GM10266 (cell line): ENCODE results near the gene NECTIN1.

ENCODE experiments used
- DNase-seq: peaks from one replicate; pipeline ENCODE4 v3.0.0; 2012; ENCODE audit errors: extremely low spot score
- TF ChIP-seq, protein P1 (sequence below): IDR thresholded peaks from 2 replicates; pipeline ENCODE4 v1.5.1; 2012; ENCODE audit warnings: mild to moderate bottlenecking, low read depth; ENCODE audit not compliant: control insufficient read depth, insufficient read depth; ENCODE audit errors: missing control alignments

Gene NECTIN1

DNA sequence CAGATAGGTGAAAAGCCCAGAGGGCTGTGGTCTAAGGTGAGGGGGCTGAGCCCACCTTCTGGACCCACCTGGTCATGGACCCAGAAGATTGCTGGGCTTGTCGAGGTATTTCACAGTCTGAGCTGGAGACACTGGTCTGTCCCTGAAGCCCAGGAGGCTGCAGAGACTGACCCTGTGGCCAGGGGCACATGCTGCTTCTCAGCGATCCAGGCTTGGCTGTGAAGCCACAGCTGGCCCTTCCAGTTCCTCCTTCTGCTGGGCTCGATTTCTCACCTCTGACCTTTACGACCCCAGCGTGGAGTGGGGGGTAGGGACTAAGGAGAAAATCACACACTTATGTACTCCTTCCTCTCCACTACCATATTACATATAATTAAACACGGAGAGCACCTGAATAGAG, 88.5 kb downstream of the NECTIN1 start:
- TF ChIP-seq, protein P1, sequence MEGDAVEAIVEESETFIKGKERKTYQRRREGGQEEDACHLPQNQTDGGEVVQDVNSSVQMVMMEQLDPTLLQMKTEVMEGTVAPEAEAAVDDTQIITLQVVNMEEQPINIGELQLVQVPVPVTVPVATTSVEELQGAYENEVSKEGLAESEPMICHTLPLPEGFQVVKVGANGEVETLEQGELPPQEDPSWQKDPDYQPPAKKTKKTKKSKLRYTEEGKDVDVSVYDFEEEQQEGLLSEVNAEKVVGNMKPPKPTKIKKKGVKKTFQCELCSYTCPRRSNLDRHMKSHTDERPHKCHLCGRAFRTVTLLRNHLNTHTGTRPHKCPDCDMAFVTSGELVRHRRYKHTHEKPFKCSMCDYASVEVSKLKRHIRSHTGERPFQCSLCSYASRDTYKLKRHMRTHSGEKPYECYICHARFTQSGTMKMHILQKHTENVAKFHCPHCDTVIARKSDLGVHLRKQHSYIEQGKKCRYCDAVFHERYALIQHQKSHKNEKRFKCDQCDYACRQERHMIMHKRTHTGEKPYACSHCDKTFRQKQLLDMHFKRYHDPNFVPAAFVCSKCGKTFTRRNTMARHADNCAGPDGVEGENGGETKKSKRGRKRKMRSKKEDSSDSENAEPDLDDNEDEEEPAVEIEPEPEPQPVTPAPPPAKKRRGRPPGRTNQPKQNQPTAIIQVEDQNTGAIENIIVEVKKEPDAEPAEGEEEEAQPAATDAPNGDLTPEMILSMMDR = no peak
- DNase-seq = no peak

DNA sequence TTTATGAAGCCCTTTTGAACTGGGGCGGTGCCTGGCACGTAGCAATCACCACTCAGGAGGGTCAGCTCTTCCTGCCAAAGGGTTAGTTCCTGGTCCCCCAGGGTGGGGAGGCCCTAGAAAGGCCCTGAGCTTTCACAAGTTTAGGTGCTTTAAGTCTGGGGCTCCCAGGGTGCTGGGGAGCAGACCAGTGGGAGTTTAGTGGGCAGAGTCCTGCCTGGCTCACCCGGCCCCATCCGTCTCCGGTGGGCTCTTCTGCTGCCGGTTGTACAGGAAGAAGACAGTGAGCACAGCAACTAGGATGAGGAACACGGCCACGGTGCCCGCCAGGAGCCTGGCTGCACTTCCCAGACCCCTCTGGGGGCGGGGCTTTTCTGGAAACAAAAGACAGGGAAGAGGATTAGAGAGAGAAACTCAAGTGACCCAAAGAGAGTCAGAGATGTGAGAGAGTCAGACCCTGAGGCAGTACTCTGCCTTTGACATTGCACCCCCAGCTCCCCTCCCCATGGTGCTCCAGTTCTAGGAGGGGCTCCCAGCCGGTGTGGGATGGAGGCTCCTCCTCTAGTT, 89.3 kb downstream of the NECTIN1 start:
- DNase-seq = no peak
- TF ChIP-seq, protein P1 = no peak

DNA sequence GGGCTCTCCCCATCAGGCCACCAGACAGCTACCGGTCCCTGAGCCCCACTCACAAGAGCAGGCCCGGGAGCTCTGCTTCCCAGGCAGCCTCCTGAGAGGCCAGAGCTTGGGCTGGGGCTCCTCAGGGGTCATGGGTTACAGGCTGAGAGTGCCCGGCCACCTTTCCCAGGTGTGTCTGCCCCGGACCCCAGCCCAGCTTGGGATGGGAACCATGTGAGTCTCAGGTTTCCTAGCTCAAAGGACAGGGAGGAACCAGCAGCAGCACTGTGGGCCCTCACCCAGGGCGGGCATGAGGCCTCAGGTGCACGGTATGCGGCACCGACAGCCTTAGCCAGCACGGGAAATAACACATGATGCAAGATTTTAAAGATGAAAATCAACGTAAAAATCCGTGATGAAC, 90.1 kb downstream of the NECTIN1 start:
- no peak for DNase-seq
- TF ChIP-seq, protein P1 = no peak

DNA sequence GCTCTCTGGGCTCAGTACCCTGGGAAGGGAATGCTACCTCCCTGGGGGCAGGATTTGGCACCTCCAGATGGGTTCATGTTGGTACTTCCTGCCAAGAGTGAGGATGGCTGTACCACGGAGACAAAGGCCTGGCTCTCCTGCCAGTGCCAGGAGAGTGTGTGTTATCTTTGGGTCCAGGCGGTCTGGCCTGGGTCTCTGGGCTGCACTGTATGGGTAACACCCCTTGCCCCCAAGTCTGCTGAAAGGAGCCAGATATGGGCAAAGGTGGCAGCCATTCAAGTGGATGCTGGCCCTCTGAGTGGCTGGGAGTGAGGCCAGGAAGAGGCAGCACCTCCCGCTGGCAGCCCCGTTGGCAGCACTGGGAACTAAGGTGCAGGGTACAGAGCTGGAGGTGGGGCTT, 91.5 kb downstream of the NECTIN1 start:
- DNase-seq = no peak
- TF ChIP-seq, protein P1 = no peak

DNA sequence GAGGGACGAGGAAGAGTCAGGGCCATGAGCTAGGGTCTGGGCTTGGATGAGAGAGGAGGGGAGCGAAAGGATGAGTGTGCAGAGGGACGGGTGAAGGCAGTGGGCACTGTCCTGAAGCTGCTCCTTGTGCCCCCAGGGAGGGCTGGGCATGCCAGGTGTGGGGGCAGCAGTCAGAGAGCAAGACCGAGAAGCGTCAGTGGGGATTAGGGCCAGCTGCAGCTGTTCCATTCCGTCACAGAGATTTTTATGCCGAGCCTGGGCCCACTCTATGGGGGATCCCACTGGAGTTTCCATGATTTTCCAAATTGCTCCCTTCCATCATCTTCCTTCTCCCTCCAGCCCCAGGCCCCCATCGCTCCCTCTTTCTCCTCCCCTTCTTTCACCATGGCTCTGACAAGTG, 93.2 kb downstream of the NECTIN1 start:
- DNase-seq = no peak

DNA sequence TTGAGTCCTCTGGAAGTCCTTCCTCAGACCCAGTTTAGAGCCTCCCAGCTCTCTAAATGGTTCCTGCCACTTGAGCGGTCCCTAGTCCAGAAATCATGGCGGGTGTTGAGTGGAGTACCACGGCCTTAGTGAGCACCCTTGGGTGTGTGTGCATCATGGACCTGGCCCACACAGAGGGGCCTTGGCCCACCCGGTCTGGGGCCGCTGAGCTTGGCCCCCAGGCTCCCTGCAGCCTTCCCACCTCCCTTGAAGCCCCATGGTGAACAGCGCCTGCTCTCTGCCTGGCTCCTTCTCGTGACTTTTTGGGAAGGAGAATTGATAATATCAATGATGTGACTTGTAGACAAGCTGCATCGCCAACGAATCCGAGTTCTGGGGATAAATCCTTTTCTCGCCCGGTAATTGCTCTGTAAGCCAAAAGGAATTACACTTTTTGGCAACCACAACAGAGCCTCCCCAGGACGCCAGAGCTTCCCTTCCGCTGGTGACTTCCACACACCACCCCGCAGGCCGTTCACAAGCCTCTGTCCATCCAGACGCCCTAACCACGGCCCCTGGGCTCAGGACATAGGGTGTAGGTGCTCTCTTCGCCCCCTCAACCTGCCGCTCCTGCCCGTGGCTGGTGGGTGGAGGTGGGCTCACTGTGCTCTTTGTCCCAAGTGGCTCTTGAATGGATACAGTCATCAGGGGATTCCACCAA, 93.8 kb downstream of the NECTIN1 start:
- TF ChIP-seq, protein P1 = no peak
- no peak for DNase-seq

More for the DNA sequence above, 93.2 kb downstream of the NECTIN1 start:
- TF ChIP-seq, protein P1 = no peak

DNA sequence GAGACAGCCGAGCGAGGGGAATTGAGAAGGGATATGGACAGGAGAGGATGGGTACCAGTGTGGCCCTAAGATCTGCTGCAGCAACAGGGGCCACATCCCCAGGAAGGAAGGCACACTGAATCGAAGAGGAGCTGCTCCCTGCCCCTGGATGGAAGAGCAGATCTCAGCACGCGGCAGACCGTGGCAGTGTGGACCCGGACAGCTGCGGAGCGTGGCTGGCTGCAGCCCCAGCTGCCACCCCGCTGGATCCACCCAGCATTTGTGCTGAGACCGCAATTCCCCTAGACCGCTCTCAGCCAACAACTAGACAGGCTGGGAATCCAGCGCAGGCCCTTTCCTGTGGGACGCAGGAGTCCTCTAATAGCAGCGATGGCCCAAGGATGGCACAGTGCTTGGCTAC, 94.7 kb downstream of the NECTIN1 start:
- TF ChIP-seq, protein P1 = no peak

More for the DNA sequence above, 94.7 kb downstream of the NECTIN1 start:
- DNase-seq = no peak
